GM12878 (cell line): ENCODE data around the gene CIDEA. TPM values are rescaled to one million over a fixed set of nuclear protein-coding genes. Genes with fewer than 3 reads are reported as not detected.

ENCODE experiments used
- ATAC-seq: fragments of 200-7000 bp; cut with Tn5 transposase; 3 replicates; pipeline ENCODE4 v1.9.1; 2020; ENCODE audit warnings: mild to moderate bottlenecking, moderate library complexity
- BruUV-seq: library from RNA; stranded (reverse); fragments of 400-500 nt; replicated peaks from 2 replicates; lab custom pipeline; 2021; lab: Mats Ljungman, UMichigan
- CTCF ChIA-PET: fragments of 300-600 bp; sonication (Branson Sonifier 250); formaldehyde crosslinking; extraction: SDS; loops from one replicate; lab custom pipeline; 2021; ENCODE audit warnings: inconsistent platforms; lab: Yijun Ruan, JAX
- POLR2A ChIA-PET: fragments of 350-600 bp; formaldehyde crosslinking; extraction: SDS; loops from one replicate; lab custom pipeline; 2021; ENCODE audit warnings: inconsistent platforms; lab: Charles Lee
- RAD21 ChIA-PET: fragments of 300-600 bp; sonication (Branson Sonifier 250); formaldehyde crosslinking; loops from one replicate; lab custom pipeline; 2023; ENCODE audit warnings: antibody characterized with exemption; ENCODE audit not compliant: unreplicated experiment; lab: Charles Lee
- SMC1A ChIA-PET: fragments of 300-600 bp; sonication (Branson Sonifier 250); formaldehyde crosslinking; loops from one replicate; lab custom pipeline; 2023; ENCODE audit not compliant: unreplicated experiment, uncharacterized antibody; lab: Charles Lee
- DNase-seq: peaks from one replicate; pipeline ENCODE4 v3.0.0-alpha.2; 2011; ENCODE audit warnings: low read depth, low spot score
- FAIRE-seq: peaks from 3 replicates; lab custom pipeline; 2011; peaks lifted over from hg19 to GRCh38; lab: Jason Lieb, UNC
- H2AFZ ChIP-seq: 2 replicates; pipeline ENCODE4 v1.6.0; 2011; ENCODE audit warnings: low read depth, low read length, control low read depth; ENCODE audit not compliant: control insufficient read depth
- H3K27ac ChIP-seq: 2 replicates; pipeline ENCODE4 v1.5.1; 2011; ENCODE audit warnings: control low read depth; ENCODE audit not compliant: control insufficient read depth, insufficient read depth
- H3K27me3 ChIP-seq, 2 experiments: replicated peaks in 1 of 2; 2 replicates each; pipeline versions ENCODE4 v1.6.0 to v1.6.1; 2011; ENCODE audit warnings: low read length in 1 of 2; ENCODE audit not compliant: control insufficient read depth in 2 of 2, insufficient read depth in 2 of 2
- H3K36me3 ChIP-seq, 2 experiments: 2 replicates each; pipeline ENCODE4 v1.5.1; 2011; ENCODE audit warnings: low read length in 1 of 2; ENCODE audit not compliant: control insufficient read depth in 2 of 2, insufficient read depth in 2 of 2
- H3K4me1 ChIP-seq: 2 replicates; pipeline ENCODE4 v1.6.1; 2011; ENCODE audit warnings: mild to moderate bottlenecking, low read length, moderate library complexity, mixed read lengths; ENCODE audit not compliant: control insufficient read depth, insufficient read depth
- H3K4me2 ChIP-seq: 2 replicates; pipeline ENCODE4 v1.6.0; 2011; ENCODE audit warnings: control low read depth; ENCODE audit not compliant: control insufficient read depth, insufficient read depth
- H3K4me3 ChIP-seq: fragments of 200-600 bp; sonication (generic); 2 replicates; pipeline ENCODE4 v1.5.1; 2016
- H3K79me2 ChIP-seq: 2 replicates; pipeline ENCODE4 v1.6.0; 2011; ENCODE audit warnings: low read length; ENCODE audit not compliant: control insufficient read depth, insufficient read depth
- H3K9ac ChIP-seq: 2 replicates; pipeline ENCODE4 v1.8.0; 2011; ENCODE audit warnings: low read length, control low read depth, mixed read lengths; ENCODE audit not compliant: control insufficient read depth, insufficient read depth
- H3K9me3 ChIP-seq: replicated peaks from 3 replicates; pipeline ENCODE4 v1.5.1; 2011; ENCODE audit warnings: mild to moderate bottlenecking, low read length; ENCODE audit not compliant: control insufficient read depth, insufficient read depth
- H4K20me1 ChIP-seq: 2 replicates; pipeline ENCODE4 v1.6.0; 2011; ENCODE audit not compliant: control insufficient read depth, insufficient read depth
- ATF7 ChIP-seq: fragments of 450-650 bp; IDR thresholded peaks from 2 replicates; pipeline ENCODE4 v1.6.1; 2016; ENCODE audit warnings: low read depth, mild to moderate bottlenecking
- BCL11A ChIP-seq: IDR thresholded peaks from 2 replicates; pipeline ENCODE4 v1.6.1; 2011; ENCODE audit warnings: low read depth, low read length
- CBX3 ChIP-seq: fragments of 200-600 bp; sonication (generic); IDR thresholded peaks from 2 replicates; pipeline ENCODE4 v1.6.1; 2016; ENCODE audit warnings: low read depth, borderline replicate concordance
- CBX5 ChIP-seq: sonication (generic); IDR thresholded peaks from 2 replicates; pipeline ENCODE4 v1.6.1; 2016; ENCODE audit warnings: low read depth, moderate library complexity, mild to moderate bottlenecking, inconsistent platforms
- CEBPB ChIP-seq, 2 experiments: fragments of 150-350 bp in 1 of 2; IDR thresholded peaks; 2 replicates each; pipeline ENCODE4 v1.6.1; 2012 to 2014; ENCODE audit warnings: low read depth in 2 of 2, low read length in 2 of 2, borderline replicate concordance in 1 of 2, inconsistent platforms in 1 of 2
- GATAD2B ChIP-seq: fragments of 450-650 bp; conservative IDR thresholded peaks from 2 replicates; pipeline ENCODE4 v1.6.1; 2017; ENCODE audit warnings: low read depth, mild to moderate bottlenecking, moderate library complexity
- NR2C2 ChIP-seq: IDR thresholded peaks from 2 replicates; pipeline ENCODE4 v1.6.1; 2011; ENCODE audit warnings: borderline replicate concordance, low read depth; ENCODE audit not compliant: control insufficient read depth, insufficient read length
- PML ChIP-seq: IDR thresholded peaks from 2 replicates; pipeline ENCODE4 v1.6.1; 2012; ENCODE audit warnings: low read length, inconsistent platforms
- RCOR1 ChIP-seq: conservative IDR thresholded peaks from 2 replicates; pipeline ENCODE4 v1.6.1; 2012; ENCODE audit warnings: low read depth, low read length, improper control_type of control experiment
- ZBED1 ChIP-seq: IDR thresholded peaks from 2 replicates; pipeline ENCODE4 v1.6.1; 2016; ENCODE audit warnings: borderline replicate concordance
- whole genome bisulfite sequencing: methylation state at CpG from one replicate; pipeline ENCODE4 v1.1.6; 2016; ENCODE audit warnings: low lambda C conversion rate; ENCODE audit not compliant: insufficient replicate concordance, insufficient coverage; ENCODE audit errors: missing lambda C conversion rate; 5-methylcytosine and 5-hydroxymethylcytosine counted together
- in situ Hi-C: fragments of 300-500 bp; cut with MboI; formaldehyde crosslinking; loops from 9 replicates; pipeline ENCODE4 v1.14.3; 2018; ENCODE audit warnings: mixed read lengths
- intact Hi-C: fragments of 100-400 bp; cut with micrococcal nuclease; formaldehyde crosslinking; loops from one replicate; pipeline ENCODE4 v1.14.2; 2022; ENCODE audit not compliant: unreplicated experiment
- polyA plus RNA-seq, 11 experiments: library from polyadenylated mRNA; depleted of rRNA in 4 of 11; unstranded in 6 of 11; stranded (reverse) in 5 of 11; fragments of >200 nt; fragmentation: Nextera tagmentation in 4 of 11; fragmentation: Illumina TruSeq in 1 of 11; extraction: Ambion mirVana in 4 of 11; extraction: Trizol in 1 of 11; gene quantifications; 1 replicate in 1 of 11; 2 replicates in 10 of 11; pipeline versions ENCODE4 v1.2.1 to v1.2.3, GENCODE V29; 2011 to 2016; ENCODE audit warnings: inconsistent platforms in 2 of 11, missing spikeins in 2 of 11, low read depth in 1 of 11
- total RNA-seq, 4 experiments: library from RNA; depleted of rRNA in 3 of 4; stranded (reverse); fragments of >200 nt in 3 of 4; fragmentation: Illumina TruSeq in 1 of 4; extraction: Trizol in 1 of 4; gene quantifications; 2 replicates each; pipeline versions ENCODE4 v1.2.1 to v1.2.3, GENCODE V29; 2013 to 2021

CIDEA gene
- total and polyA plus RNA-seq, 10 of the 15 experiments (the other 5 are each of a cell fraction or from before 2014, with no cell fraction given): not detected

DNA sequence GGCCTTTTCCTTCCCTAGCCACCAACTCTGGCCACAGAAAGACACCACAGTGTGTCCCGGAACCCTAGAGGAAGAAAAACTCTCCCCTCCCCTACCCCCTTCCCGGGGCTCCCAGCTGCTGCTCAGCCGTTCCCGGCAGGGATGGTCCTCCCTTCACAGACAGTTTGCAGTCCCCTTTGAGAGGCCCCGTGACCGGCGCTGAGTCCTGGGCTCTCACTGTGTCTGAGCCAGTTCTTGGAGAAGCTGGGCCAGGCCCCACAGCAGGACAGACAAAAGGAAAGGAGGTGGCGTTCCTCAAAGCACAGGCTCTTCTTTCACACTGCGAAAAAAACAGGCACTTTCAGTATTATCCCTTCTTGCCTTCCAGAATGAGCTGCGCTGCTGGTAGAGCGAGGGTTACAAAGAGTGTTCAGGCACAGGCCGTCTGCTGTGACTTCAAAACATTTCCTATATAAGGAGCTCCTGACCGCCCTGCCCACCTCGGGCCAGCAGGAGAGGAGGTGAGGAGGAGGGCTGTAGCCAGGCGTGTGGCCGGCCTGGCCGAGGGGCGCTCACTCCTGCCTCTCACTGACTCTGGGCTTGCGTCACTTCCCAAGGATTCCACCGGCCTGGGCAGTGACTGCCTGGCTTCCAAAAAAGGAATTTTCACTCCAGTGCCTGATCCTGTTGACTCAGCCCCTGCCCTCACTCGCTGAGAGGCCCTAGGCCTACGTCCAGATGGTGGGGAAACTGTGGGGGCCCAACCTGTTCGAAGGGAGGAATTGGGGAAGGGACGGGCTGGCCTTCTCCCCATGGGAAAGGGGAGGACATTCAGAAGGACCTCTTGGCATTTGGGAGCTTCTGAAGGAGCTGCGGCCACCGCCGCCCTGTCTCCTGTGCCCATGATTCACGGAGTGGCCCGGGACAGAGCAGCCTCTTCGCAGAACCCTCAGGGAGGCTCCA lies 24.9 kb downstream of the CIDEA start:
- ATAC-seq (no peak), FAIRE-seq (no peak), DNase-seq (no peak)
- Histone ChIP-seq H2AFZ (no peak overlapping the region), H3K27me3 (no peaks in the 10 kb centered on the region; a peak in 1 of 4 replicates), H3K27ac (no peak overlapping the region), H3K4me2 (no peak overlapping the region), H3K36me3 (no peaks in the 10 kb centered on the region), H3K4me3 (no peak overlapping the region), H3K9me3 (no peaks in the 10 kb centered on the region), H3K79me2 (no peaks in the 10 kb centered on the region), H4K20me1 (no peaks in the 10 kb centered on the region; the same call in 1 of the 2 replicates), H3K4me1 (no peaks in the 10 kb centered on the region), H3K9ac (no peak overlapping the region)
- intact Hi-C loops (no loop called here), in situ Hi-C loops (no loop called here)
- BruUV-seq: no TSS peak
- TF ChIP-seq RCOR1 (no peak), CEBPB (IDR thresholded peaks at IDR 0.05; ENCODE audit: borderline replicate concordance in 1 of 2, low read depth in 2 of 2, low read length in 2 of 2) (no peak), PML (no peak), ATF7 (no peak), CBX3 (no peak), BCL11A (no peak), GATAD2B (no peak), CBX5 (no peak), NR2C2 (no peak), ZBED1 (no peak)
- CTCF ChIA-PET: no interaction called here
- WGBS: 57% methylated on average over 30 of the region's 30 CpGs
- RAD21 ChIA-PET: no interaction called here
- SMC1A ChIA-PET: interaction anchor here (1.0 to 1.1 kb wide), 2 partner anchors 13 to 94 kb away, joined by 3 read pairs; no protein-coding TSS in a partner anchor
- POLR2A ChIA-PET: no interaction called here
